Calu3 (cell line): ENCODE data around the gene WTIP. TPM values are rescaled to one million over a fixed set of nuclear protein-coding genes. Genes with fewer than 3 reads are reported as not detected.

Source experiments
- BruUV-seq: library from RNA; stranded (reverse); fragments of 400-500 nt; replicated peaks from 2 replicates; lab custom pipeline; 2021; lab: Mats Ljungman, UMichigan
- CTCF ChIA-PET: fragments of 300-600 bp; sonication (Branson Sonifier 250); formaldehyde crosslinking; loops from one replicate; lab custom pipeline; 2022; ENCODE audit warnings: antibody characterized with exemption; lab: Charles Lee
- DNase-seq: peaks from one replicate; pipeline ENCODE4 v3.0.0; 2022
- H3K27ac Mint-ChIP-seq: one replicate; pipeline ENCODE4 v1.8.0; 2022; ENCODE audit warnings: mixed read lengths; ENCODE audit not compliant: unreplicated experiment
- H3K27me3 Mint-ChIP-seq: one replicate; pipeline ENCODE4 v1.8.0; 2022; ENCODE audit warnings: mixed read lengths; ENCODE audit not compliant: unreplicated experiment
- H3K36me3 Mint-ChIP-seq: one replicate; pipeline ENCODE4 v1.8.0; 2022; ENCODE audit warnings: mild to moderate bottlenecking, moderate library complexity, mixed read lengths; ENCODE audit not compliant: insufficient read depth, unreplicated experiment
- H3K4me1 Mint-ChIP-seq: one replicate; pipeline ENCODE4 v1.8.0; 2022; ENCODE audit warnings: mild to moderate bottlenecking, low read depth, mixed read lengths; ENCODE audit not compliant: unreplicated experiment
- H3K4me3 Mint-ChIP-seq: one replicate; pipeline ENCODE4 v1.8.0; 2022; ENCODE audit warnings: mild to moderate bottlenecking, low read depth, moderate library complexity, mixed read lengths; ENCODE audit not compliant: unreplicated experiment
- H3K9me3 Mint-ChIP-seq: one replicate; pipeline ENCODE4 v1.8.0; 2022; ENCODE audit warnings: low read depth, mixed read lengths; ENCODE audit not compliant: unreplicated experiment
- intact Hi-C: fragments of 100-400 bp; cut with micrococcal nuclease; formaldehyde crosslinking; loops from one replicate; pipeline ENCODE4 v1.10.0; 2022; ENCODE audit not compliant: unreplicated experiment
- total RNA-seq: library from RNA; stranded (reverse); gene quantifications from 2 replicates; pipeline ENCODE4 v1.2.3, GENCODE V29; 2022
- TF ChIP-seq, protein P1 (sequence below): fragments of 200-600 bp; IDR thresholded peaks from one replicate; pipeline ENCODE4 v1.8.0; 2022; ENCODE audit warnings: antibody characterized with exemption; ENCODE audit not compliant: unreplicated experiment

Gene WTIP
- total RNA-seq, 1 experiment from 2014 or later, result 5.3 TPM

DNA sequence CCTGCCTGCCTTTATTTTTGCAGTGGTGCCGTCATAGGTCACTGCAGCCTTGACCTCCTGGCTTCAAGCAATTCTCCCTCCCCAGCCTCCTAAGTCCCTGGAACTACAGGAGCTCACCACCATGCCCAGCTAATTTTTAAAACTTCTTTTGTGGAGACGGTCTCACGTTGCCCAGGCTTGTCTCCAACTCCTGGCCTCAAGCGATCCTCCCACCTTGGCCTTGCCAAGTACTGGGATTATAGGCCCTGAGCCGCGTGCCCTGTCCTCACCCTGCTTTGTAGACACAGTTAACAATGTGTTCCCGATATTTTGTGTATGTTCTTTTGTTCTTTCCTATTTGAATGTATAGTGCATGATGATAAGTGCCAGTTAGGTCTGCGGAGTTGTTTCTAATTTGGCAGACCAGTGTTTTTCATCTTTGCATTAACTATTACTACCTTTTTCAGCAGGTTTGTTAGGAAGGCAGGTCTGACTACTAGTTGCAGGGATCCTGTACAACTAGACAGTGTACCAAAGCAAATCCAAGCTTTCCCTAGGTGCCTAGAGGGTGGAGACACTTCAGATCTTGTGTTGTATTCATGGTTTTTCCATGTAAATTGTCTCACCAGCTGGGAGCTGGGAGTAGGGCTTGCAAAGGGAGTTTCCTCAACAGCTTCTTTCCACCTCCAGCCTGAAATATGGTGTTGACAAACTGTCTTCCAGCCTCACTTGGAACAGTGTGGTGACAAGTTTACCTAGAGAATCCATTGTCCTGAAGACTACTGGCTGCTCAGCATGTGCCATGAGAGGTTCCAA lies 9.5 kb upstream of the WTIP start:
- TF ChIP-seq, protein P1, sequence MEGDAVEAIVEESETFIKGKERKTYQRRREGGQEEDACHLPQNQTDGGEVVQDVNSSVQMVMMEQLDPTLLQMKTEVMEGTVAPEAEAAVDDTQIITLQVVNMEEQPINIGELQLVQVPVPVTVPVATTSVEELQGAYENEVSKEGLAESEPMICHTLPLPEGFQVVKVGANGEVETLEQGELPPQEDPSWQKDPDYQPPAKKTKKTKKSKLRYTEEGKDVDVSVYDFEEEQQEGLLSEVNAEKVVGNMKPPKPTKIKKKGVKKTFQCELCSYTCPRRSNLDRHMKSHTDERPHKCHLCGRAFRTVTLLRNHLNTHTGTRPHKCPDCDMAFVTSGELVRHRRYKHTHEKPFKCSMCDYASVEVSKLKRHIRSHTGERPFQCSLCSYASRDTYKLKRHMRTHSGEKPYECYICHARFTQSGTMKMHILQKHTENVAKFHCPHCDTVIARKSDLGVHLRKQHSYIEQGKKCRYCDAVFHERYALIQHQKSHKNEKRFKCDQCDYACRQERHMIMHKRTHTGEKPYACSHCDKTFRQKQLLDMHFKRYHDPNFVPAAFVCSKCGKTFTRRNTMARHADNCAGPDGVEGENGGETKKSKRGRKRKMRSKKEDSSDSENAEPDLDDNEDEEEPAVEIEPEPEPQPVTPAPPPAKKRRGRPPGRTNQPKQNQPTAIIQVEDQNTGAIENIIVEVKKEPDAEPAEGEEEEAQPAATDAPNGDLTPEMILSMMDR, result no peak
- H3K4me1 Mint-ChIP-seq, result no peaks in the 10 kb centered on the region
- intact Hi-C loops, result no loop called here
- H3K4me3 Mint-ChIP-seq, result no peak overlapping the region
- CTCF ChIA-PET, result interaction anchor here (0.6 kb wide), 1 partner anchor 628 kb away, joined by 7 read pairs; no protein-coding TSS in a partner anchor
- peaks cover 53% of the 10 kb centered on the region for H3K36me3 Mint-ChIP-seq
- BruUV-seq, result no TSS peak
- H3K27me3 Mint-ChIP-seq, result no peaks in the 10 kb centered on the region
- DNase-seq, result no peak
- no peaks in the 10 kb centered on the region for H3K9me3 Mint-ChIP-seq
- no peak overlapping the region for H3K27ac Mint-ChIP-seq

GRCh38 chr19:34474233-34474989 lies 7.1 kb upstream of the WTIP start:
- no peaks in the 10 kb centered on the region for H3K4me1 Mint-ChIP-seq
- BruUV-seq, result no TSS peak
- H3K27ac Mint-ChIP-seq, result no peak overlapping the region
- peaks cover 35% of the 10 kb centered on the region for H3K36me3 Mint-ChIP-seq
- H3K27me3 Mint-ChIP-seq, result no peaks in the 10 kb centered on the region
- H3K4me3 Mint-ChIP-seq, result no peak overlapping the region
- TF ChIP-seq, protein P1, result no peak
- intact Hi-C loops, result no loop called here
- CTCF ChIA-PET, result no interaction called here
- no peaks in the 10 kb centered on the region for H3K9me3 Mint-ChIP-seq
- no peak for DNase-seq

DNA sequence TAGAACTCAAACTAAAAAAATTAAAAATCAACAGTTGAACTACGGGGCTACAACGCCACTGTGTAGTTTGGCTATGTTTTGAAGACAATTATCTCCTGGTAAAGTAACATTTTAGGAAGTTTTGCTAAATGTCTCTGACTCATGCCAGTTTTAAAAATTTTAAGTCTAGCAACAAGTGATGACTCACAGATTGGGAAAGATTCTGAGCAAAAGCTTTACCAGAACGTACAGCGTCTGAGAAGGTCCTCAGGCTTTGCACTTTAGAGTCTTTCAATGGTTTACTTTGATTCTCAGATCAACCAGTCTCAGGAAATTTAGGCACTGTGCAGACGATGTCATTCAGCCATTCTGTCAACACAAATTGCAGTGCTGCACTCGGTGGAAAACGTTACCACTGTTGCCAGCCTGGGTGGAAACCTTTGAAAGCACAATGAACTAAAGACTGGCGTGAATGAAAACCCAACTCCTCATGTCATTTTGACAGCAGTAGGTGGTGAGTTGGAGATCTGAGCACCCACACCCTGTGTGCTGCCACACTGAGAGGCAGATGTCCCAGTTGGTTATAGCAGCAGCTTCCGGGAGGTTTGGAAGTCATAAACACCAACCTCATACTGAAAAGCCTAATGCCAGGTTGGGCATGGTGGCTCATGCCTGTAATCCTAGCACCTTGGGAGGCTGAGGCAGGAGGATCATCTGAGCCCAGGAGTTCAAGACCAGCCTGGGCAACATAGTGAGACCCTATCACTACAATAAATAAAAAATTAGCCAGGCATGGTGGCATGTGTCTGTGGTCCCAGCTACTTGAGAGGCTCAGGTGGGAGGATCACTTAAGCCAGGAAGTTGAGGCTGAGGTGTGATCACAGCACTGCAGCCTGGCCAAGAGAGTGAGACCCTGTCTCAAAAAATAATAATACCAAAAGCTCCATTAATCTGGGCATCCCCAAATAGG lies 6.3 kb upstream of the WTIP start:
- peaks cover 35% of the 10 kb centered on the region for H3K36me3 Mint-ChIP-seq
- TF ChIP-seq, protein P1, result no peak
- no TSS peak for BruUV-seq
- no peaks in the 10 kb centered on the region for H3K9me3 Mint-ChIP-seq
- H3K4me1 Mint-ChIP-seq, result no peaks in the 10 kb centered on the region
- H3K4me3 Mint-ChIP-seq, result no peak overlapping the region
- DNase-seq, result no peak
- intact Hi-C loops, result no loop called here
- H3K27ac Mint-ChIP-seq, result no peak overlapping the region
- CTCF ChIA-PET, result interaction anchor here (0.6 kb wide), 1 partner anchor 32 kb away, joined by 4 read pairs; no protein-coding TSS in a partner anchor
- no peaks in the 10 kb centered on the region for H3K27me3 Mint-ChIP-seq
